ENCODE measurements around the gene BMP15. TPM values are rescaled to one million over a fixed set of nuclear protein-coding genes. Genes with fewer than 3 reads are reported as not detected.

Gene BMP15
- total RNA-seq, 2 donors from 2014 or later: not detected

DNA sequence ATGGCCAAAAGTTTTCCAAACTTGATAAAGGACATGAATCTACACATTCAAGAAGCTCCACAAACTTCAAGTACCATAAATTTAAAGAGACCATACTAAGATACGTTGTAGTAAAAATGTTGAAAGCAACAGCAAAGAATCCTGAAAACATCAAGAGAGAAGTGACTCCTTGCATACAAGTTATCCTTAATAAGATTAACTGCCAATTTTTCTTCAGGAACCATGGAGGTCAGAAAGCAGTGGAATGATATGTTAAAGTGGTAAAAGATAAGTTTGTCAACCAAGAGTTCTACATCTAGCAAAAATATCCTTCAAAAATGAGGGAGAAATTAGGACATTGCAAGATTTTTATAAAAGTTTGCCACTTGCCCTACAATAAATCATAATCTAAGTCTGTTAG, 43.3 kb downstream of the BMP15 start:
- Mint-ChIP-seq H3K9me3 (no peaks in the 10 kb centered on the region), H3K36me3 (no peaks in the 10 kb centered on the region), H3K27ac (no peak overlapping the region)
- DNase-seq (ENCODE audit: low spot score in 2 of 2) (no peak), ATAC-seq (no peak)

DNA sequence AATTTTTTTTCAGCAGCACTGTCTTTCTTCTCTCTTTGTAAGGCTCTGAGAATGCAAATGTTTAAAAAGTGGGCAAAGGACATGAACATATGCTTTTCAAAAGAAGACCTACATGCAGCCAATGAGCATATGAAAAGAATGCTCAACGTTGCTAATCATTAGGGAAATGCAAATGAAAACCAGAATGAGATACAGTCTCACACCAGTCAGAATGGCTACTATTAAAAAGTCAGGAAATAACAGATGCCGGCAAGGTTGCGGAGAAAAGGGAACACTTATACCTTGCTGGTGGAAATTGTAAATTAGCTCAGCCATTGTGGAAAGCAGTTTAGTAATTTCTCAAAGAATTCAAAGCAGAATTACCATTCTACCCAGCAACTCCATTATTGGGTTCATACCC, 51.6 kb downstream of the BMP15 start:
- H3K9me3 Mint-ChIP-seq: no peaks in the 10 kb centered on the region
- ATAC-seq: no peak
- H3K36me3 Mint-ChIP-seq: no peaks in the 10 kb centered on the region

DNA sequence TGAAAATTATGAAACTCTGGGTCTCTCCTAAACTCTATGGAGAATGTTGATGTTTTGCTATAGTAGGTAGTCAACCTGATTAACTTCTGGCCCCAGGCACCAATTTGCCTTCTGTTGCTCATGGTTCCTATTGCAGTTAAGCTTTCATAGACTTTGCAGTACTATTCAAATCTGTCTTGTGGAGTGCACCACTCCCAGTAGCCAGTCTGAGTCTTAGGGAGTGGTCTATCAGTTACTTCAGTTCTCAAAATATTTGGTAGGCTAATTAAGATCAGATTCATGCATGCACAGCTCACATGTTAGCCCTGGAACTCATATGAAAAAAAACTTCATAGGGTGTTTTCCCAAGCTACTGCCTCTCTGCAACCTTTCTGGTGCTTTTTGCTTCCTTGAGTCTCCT, 53.3 kb downstream of the BMP15 start:
- no peak for ATAC-seq
- Mint-ChIP-seq H3K9me3 (no peaks in the 10 kb centered on the region), H3K36me3 (no peaks in the 10 kb centered on the region), H3K27ac (no peak overlapping the region)
- DNase-seq (ENCODE audit: low spot score in 2 of 2): no peak

More for the DNA sequence above, 51.6 kb downstream of the BMP15 start:
- no peak for DNase-seq (ENCODE audit: low spot score in 2 of 2)
- no peak overlapping the region for H3K27ac Mint-ChIP-seq

Other genes starting within 250 kb of the BMP15 start
- not detected for gene SHROOM4, start 96.5 kb upstream of the BMP15 start, total RNA-seq